ENCODE data around the gene SYNE3.
"Not testable (repeated sequence)": the region's sequence is repeated elsewhere in the genome, so short reads cannot be mapped to it uniquely, and the experiment has no call there.

Gene SYNE3

GRCh38 chr14:95513291-95513690, 3.2 kb downstream of the SYNE3 start:
- Histone ChIP-seq H3K9me3 (no peaks in the 10 kb centered on the region), H3K4me1 (no peaks in the 10 kb centered on the region), H3K4me3 (no peak overlapping the region), H3K27me3 (ENCODE audit: low read depth) (no peaks in the 10 kb centered on the region), H3K36me3 (replicated peaks) (no peaks in the 10 kb centered on the region)
- no peak for DNase-seq (ENCODE audit: low spot score in 2 of 2)
- in situ Hi-C loops (cut with MboI; ENCODE audit: low sequenced_read_pairs): no loop called here

DNA sequence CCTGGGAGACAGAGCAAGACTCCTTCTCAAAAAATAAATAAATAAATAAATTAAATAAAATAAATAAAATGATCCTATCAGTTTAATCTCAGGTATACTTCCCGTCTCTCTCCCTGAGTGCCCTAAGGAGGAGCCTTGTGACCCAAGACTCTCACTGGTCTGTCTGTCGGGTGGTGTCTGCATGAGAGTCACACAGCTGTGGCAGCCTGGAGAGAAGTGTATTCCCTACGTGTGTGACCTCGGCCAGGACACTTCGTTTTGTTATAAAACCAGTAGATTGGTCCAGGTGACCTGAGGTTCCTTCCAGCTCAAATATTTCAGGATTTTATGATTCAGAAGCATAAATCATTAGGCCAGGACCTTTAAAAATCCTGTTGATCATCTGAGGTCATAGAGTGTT, 4.8 kb downstream of the SYNE3 start:
- in situ Hi-C loops (cut with MboI; ENCODE audit: low sequenced_read_pairs): no loop called here
- no peak overlapping the region for H3K4me3 ChIP-seq
- no peaks in the 10 kb centered on the region for H3K27me3 ChIP-seq (ENCODE audit: low read depth)
- no peak for DNase-seq (ENCODE audit: low spot score in 2 of 2)
- H3K4me1 ChIP-seq: no peaks in the 10 kb centered on the region
- H3K36me3 ChIP-seq (replicated peaks): no peaks in the 10 kb centered on the region
- no peaks in the 10 kb centered on the region for H3K9me3 ChIP-seq

DNA sequence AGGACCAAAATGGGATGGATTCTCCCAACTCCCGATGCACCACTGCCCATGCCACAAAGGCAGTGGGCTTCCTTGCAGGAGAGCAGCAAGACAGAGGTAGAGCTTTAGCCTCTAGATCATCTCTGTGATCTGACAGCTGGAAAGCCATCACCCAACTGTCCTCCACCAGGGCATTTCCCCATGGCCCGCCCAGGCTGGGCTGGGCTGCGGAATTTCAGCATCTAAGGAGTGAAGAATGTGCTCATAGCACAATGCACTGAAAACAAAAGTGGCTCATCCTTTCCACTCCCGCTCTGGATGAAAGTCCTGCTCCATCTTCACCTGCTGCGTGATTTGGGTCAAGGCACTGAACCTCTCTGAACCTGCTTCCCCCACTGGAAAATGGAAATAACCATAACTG, 5.6 kb downstream of the SYNE3 start:
- DNase-seq (ENCODE audit: low spot score in 2 of 2): no peak
- Histone ChIP-seq H3K4me1 (no peaks in the 10 kb centered on the region), H3K4me3 (no peak overlapping the region), H3K27me3 (ENCODE audit: low read depth) (no peaks in the 10 kb centered on the region), H3K36me3 (replicated peaks) (no peaks in the 10 kb centered on the region), H3K9me3 (no peaks in the 10 kb centered on the region)
- in situ Hi-C loops (cut with MboI; ENCODE audit: low sequenced_read_pairs): no loop called here

- H3K27me3 ChIP-seq (ENCODE audit: low read depth); H3K36me3 ChIP-seq (replicated peaks); in situ Hi-C loops (cut with MboI; ENCODE audit: low sequenced_read_pairs); H3K9me3 ChIP-seq; H3K4me1 ChIP-seq; H3K4me3 ChIP-seq; DNase-seq (ENCODE audit: low spot score in 2 of 2): not testable (repeated sequence)
These were observed 6.1 kb downstream of the SYNE3 start for GRCh38 chr14:95510344-95510743.

DNA sequence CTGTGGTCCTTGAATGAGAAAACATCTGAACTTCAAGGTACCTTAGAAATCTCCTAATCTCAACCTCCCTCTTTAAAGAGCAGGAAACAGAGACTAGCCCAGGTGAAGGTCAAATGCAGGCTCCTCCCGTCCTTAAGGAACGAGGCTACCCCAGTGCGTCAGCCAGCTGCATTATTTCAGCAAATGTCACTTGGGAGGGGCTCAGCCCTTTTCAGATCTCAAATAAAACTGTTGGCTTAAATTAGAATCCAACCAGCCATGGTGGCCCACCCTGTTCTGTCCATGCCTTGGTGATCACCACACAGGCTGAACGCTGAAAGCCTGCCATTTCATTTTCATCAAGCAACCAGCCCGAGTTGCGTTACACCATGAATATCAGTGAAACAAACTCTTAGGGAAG, 7.0 kb downstream of the SYNE3 start:
- Histone ChIP-seq H3K27me3 (ENCODE audit: low read depth) (no peaks in the 10 kb centered on the region), H3K9me3 (no peaks in the 10 kb centered on the region), H3K4me1 (no peaks in the 10 kb centered on the region), H3K4me3 (no peak overlapping the region), H3K36me3 (replicated peaks) (no peaks in the 10 kb centered on the region)
- in situ Hi-C loops (cut with MboI; ENCODE audit: low sequenced_read_pairs): no loop called here
- DNase-seq (ENCODE audit: low spot score in 2 of 2): no peak

DNA sequence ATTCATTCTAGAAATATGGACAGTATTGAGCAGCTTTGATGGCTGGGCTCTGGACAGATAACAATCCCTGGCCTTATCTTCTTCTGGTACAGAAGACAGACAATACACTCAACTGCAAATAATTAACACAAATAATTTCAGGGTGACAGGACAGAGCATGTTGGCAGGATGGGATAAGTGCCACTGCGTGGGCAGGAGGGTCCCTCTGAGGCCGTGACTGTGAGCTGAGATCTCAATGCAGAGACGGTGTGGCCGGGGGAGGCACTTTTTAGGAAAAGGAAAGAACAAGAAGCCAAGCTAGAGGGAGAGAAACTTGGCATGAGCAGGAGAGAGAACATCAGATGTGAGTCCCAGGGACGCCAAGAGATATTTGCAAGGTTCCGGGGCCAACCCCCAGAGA, 8.1 kb downstream of the SYNE3 start:
- Histone ChIP-seq H3K9me3 (no peaks in the 10 kb centered on the region), H3K27me3 (ENCODE audit: low read depth) (no peaks in the 10 kb centered on the region), H3K4me3 (no peak overlapping the region), H3K36me3 (replicated peaks) (no peaks in the 10 kb centered on the region), H3K4me1 (no peaks in the 10 kb centered on the region)
- in situ Hi-C loops (cut with MboI; ENCODE audit: low sequenced_read_pairs): no loop called here
- DNase-seq (ENCODE audit: low spot score in 2 of 2): no peak

DNA sequence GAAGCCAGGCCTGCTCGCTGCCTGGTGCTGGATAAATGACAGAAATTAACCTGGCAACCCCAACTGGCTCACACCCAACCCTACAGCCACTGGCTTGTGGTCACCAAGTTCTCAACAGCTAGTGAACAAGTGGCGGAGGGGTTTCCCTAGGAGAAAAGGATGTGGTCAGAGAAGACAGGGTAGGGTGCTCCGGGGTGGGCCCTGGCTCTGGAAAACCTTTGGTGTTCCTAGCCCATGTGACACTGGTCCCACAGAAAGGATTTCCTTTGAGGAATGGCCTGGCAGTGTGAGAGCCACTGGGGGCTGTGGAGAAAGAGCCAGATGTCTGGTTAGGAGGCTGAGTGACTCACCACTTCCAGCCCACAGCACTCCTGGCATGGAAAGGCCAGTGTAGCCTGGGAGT, 8.7 kb downstream of the SYNE3 start:
- Histone ChIP-seq H3K4me3 (no peak overlapping the region), H3K36me3 (replicated peaks) (no peaks in the 10 kb centered on the region), H3K27me3 (ENCODE audit: low read depth) (no peaks in the 10 kb centered on the region), H3K9me3 (no peaks in the 10 kb centered on the region), H3K4me1 (no peaks in the 10 kb centered on the region)
- DNase-seq (ENCODE audit: low spot score in 2 of 2): no peak
- in situ Hi-C loops (cut with MboI; ENCODE audit: low sequenced_read_pairs): no loop called here

- Histone ChIP-seq H3K36me3 (replicated peaks) (no peaks in the 10 kb centered on the region), H3K27me3 (ENCODE audit: low read depth) (no peaks in the 10 kb centered on the region), H3K9me3 (no peaks in the 10 kb centered on the region), H3K4me3 (no peak overlapping the region), H3K4me1 (no peaks in the 10 kb centered on the region)
- no peak for DNase-seq (ENCODE audit: low spot score in 2 of 2)
- in situ Hi-C loops (cut with MboI; ENCODE audit: low sequenced_read_pairs): no loop called here
These were observed 9.3 kb downstream of the SYNE3 start for GRCh38 chr14:95507174-95507573.

- Histone ChIP-seq H3K9me3 (no peaks in the 10 kb centered on the region), H3K4me1 (no peaks in the 10 kb centered on the region), H3K27me3 (ENCODE audit: low read depth) (no peaks in the 10 kb centered on the region), H3K4me3 (no peak overlapping the region), H3K36me3 (replicated peaks) (no peaks in the 10 kb centered on the region)
- in situ Hi-C loops (cut with MboI; ENCODE audit: low sequenced_read_pairs): no loop called here
- DNase-seq (ENCODE audit: low spot score in 2 of 2): no peak
These were observed 11.3 kb downstream of the SYNE3 start for GRCh38 chr14:95505030-95505589.

GRCh38 chr14:95504135-95505029, 12.1 kb downstream of the SYNE3 start:
- Histone ChIP-seq H3K36me3 (replicated peaks) (no peaks in the 10 kb centered on the region), H3K9me3 (no peaks in the 10 kb centered on the region), H3K27me3 (ENCODE audit: low read depth) (no peaks in the 10 kb centered on the region), H3K4me1 (no peaks in the 10 kb centered on the region), H3K4me3 (no peak overlapping the region)
- no peak for DNase-seq (ENCODE audit: low spot score in 2 of 2)
- in situ Hi-C loops (cut with MboI; ENCODE audit: low sequenced_read_pairs): no loop called here

DNA sequence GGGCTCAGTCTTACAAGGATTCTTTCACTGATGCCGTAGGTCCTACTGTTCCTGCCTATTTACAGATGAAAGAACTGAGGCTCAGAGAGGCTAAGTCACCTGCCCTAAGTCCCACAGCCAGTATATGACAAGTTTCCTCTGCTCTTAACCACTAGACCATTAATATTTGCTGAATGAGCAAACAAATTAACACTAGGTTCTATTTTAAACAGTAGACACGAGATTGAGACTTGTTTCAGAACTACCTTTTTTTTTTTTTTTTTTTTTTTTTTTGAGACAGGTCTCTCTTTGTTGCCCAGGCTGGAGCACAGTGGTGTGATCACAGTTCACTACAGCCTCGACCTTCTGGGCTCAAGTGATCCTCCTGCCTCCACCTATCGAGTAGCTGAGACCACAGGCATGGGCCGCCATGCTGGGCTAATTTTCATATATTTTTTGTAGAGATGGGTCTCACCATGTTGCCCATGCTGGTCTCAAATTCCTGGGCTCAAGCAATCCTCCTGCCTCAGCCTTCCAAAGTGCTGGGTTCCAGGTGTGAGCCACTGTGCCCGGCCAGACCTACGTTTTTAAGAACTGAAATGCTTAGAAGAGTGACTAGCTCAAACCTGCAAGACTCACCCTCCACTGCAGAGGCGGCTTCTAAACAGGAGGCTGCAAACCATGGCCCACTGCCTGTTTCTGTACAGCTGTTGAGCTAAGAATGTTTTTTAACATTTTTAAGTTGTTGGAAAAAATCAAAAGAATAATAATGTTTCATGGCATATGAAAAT, 12.9 kb downstream of the SYNE3 start:
- Histone ChIP-seq H3K9me3 (no peaks in the 10 kb centered on the region), H3K27me3 (ENCODE audit: low read depth) (no peaks in the 10 kb centered on the region), H3K4me1 (no peaks in the 10 kb centered on the region), H3K36me3 (replicated peaks) (no peaks in the 10 kb centered on the region), H3K4me3 (no peak overlapping the region)
- in situ Hi-C loops (cut with MboI; ENCODE audit: low sequenced_read_pairs): no loop called here
- DNase-seq (ENCODE audit: low spot score in 2 of 2): no peak

DNA sequence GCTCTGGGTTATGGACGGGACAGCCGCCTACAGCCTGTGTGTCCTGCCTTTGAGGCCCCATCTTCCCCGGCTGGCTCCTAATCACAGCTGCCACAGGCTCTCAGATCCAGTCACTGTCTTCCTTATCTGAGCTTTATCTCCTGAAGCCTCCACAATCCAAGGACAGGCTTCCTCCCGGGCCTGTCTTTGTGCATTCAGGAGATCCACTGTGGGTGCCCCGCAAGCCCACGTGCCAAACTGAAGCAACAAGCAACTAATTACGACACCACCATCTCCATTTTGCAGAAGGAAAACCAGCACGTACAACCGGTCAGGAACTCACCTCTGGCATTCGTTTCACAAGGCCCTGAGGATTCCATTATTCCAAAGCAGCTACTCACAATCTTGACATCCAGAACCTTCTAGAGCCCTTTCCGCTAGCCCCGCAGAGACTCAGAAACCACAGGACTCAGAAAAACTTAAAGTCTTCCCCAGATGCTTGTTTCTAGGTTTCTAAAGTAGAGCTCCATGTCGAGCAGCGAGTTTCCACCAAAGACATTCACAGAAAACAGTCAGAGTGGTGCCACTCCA, 14.0 kb downstream of the SYNE3 start:
- Histone ChIP-seq H3K36me3 (replicated peaks) (no peaks in the 10 kb centered on the region), H3K27me3 (ENCODE audit: low read depth) (no peaks in the 10 kb centered on the region), H3K4me3 (no peak overlapping the region), H3K9me3 (no peaks in the 10 kb centered on the region), H3K4me1 (no peaks in the 10 kb centered on the region)
- no peak for DNase-seq (ENCODE audit: low spot score in 2 of 2)
- in situ Hi-C loops (cut with MboI; ENCODE audit: low sequenced_read_pairs): no loop called here

- no peak overlapping the region for H3K4me3 ChIP-seq
- H3K9me3 ChIP-seq: no peaks in the 10 kb centered on the region
- no peaks in the 10 kb centered on the region for H3K36me3 ChIP-seq (replicated peaks)
- DNase-seq (ENCODE audit: low spot score in 2 of 2): no peak
- no peaks in the 10 kb centered on the region for H3K4me1 ChIP-seq
- in situ Hi-C loops (cut with MboI; ENCODE audit: low sequenced_read_pairs): no loop called here
- no peaks in the 10 kb centered on the region for H3K27me3 ChIP-seq (ENCODE audit: low read depth)
These were observed 15.6 kb downstream of the SYNE3 start for GRCh38 chr14:95500772-95501401.
